Astrocyte of the cerebellum (primary cell): ENCODE data around the gene FCN1.

ENCODE experiments used
- DNase-seq: peaks from one replicate; pipeline ENCODE4 v3.0.0-alpha.2; 2011; ENCODE audit warnings: low read depth
- H3K4me3 ChIP-seq: 2 replicates; pipeline ENCODE4 v1.5.1; 2011; ENCODE audit warnings: mild to moderate bottlenecking, low read depth, low read length, moderate library complexity
- CTCF ChIP-seq: IDR thresholded peaks from 2 replicates; pipeline ENCODE4 v1.5.1; 2012; ENCODE audit warnings: low read length, low read depth, moderate library complexity, mild to moderate bottlenecking; ENCODE audit errors: missing control alignments
- in situ Hi-C: cut with HindIII; loops from 2 replicates; pipeline ENCODE4 v1.10.0; 2017; ENCODE audit warnings: low sequenced_read_pairs

FCN1 gene

GRCh38 chr9:134884492-134884891 is 33.2 kb downstream of the FCN1 start:
- no peak overlapping the region for H3K4me3 ChIP-seq
- no peak for TF ChIP-seq CTCF
- DNase-seq, result no peak
- in situ Hi-C loops, result no loop called here

- no peak for TF ChIP-seq CTCF
- in situ Hi-C loops, result no loop called here
- no peak for DNase-seq
- H3K4me3 ChIP-seq, result no peak overlapping the region
These were observed 34.5 kb downstream of the FCN1 start for GRCh38 chr9:134883040-134883782.

GRCh38 chr9:134882204-134882785 is 35.4 kb downstream of the FCN1 start:
- in situ Hi-C loops, result no loop called here
- no peak for TF ChIP-seq CTCF

GRCh38 chr9:134881313-134881670 is 36.4 kb downstream of the FCN1 start:
- TF ChIP-seq CTCF, result no peak
- H3K4me3 ChIP-seq, result no peak overlapping the region
- no peak for DNase-seq
- in situ Hi-C loops, result no loop called here

More at GRCh38 chr9:134882204-134882785, 35.4 kb downstream of the FCN1 start:
- no peak overlapping the region for H3K4me3 ChIP-seq
- no peak for DNase-seq

GRCh38 chr9:134880484-134881312 is 37.0 kb downstream of the FCN1 start, which contains the start of gene FCN2:
TSS of gene FCN2 (plus strand) at chr9:134880810. CDS start at chr9:134880822, 12 bp downstream.
- no peak for TF ChIP-seq CTCF
- DNase-seq, result no peak
- H3K4me3 ChIP-seq, result no peak within 1 kb of the TSS
- in situ Hi-C loops, result no loop called here

- in situ Hi-C loops, result no loop called here
- TF ChIP-seq CTCF, result no peak
These were observed 37.8 kb downstream of the FCN1 start for GRCh38 chr9:134879664-134880483.

More at GRCh38 chr9:134879664-134880483, 37.8 kb downstream of the FCN1 start:
- no peak overlapping the region for H3K4me3 ChIP-seq
- no peak for DNase-seq
